Measurements from ENCODE around the gene CD4.

GRCh38 chr12:6779708-6780432, 9.5 kb upstream of the CD4 start:
- TF ChIP-seq CTCF (IDR thresholded peaks at IDR 0.05; ENCODE audit: extremely low read depth in 1 of 2, insufficient read depth in 1 of 2, low read depth in 1 of 2, low read length in 2 of 2) (no peak), POLR2AphosphoS5 (IDR thresholded peaks at IDR 0.05; ENCODE audit: insufficient read depth, low read depth, low read length) (no peak), MYC (IDR thresholded peaks at IDR 0.05; ENCODE audit: low read depth, low read length) (no peak), EZH2 (IDR thresholded peaks at IDR 0.05; ENCODE audit: borderline replicate concordance, low read depth, low read length, severe bottlenecking) (no peak), POLR2A (IDR thresholded peaks at IDR 0.05; ENCODE audit: low read depth, low read length) (no peak), FOS (IDR thresholded peaks at IDR 0.05; ENCODE audit: borderline replicate concordance, insufficient read depth, low read length) (no peak)
- TF ChIP-seq, protein P1, sequence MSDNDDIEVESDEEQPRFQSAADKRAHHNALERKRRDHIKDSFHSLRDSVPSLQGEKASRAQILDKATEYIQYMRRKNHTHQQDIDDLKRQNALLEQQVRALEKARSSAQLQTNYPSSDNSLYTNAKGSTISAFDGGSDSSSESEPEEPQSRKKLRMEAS (IDR thresholded peaks at IDR 0.05; ENCODE audit: insufficient read depth, insufficient read length) = no peak
